ENCODE measurements around the gene PKP3.

PKP3 gene

DNA sequence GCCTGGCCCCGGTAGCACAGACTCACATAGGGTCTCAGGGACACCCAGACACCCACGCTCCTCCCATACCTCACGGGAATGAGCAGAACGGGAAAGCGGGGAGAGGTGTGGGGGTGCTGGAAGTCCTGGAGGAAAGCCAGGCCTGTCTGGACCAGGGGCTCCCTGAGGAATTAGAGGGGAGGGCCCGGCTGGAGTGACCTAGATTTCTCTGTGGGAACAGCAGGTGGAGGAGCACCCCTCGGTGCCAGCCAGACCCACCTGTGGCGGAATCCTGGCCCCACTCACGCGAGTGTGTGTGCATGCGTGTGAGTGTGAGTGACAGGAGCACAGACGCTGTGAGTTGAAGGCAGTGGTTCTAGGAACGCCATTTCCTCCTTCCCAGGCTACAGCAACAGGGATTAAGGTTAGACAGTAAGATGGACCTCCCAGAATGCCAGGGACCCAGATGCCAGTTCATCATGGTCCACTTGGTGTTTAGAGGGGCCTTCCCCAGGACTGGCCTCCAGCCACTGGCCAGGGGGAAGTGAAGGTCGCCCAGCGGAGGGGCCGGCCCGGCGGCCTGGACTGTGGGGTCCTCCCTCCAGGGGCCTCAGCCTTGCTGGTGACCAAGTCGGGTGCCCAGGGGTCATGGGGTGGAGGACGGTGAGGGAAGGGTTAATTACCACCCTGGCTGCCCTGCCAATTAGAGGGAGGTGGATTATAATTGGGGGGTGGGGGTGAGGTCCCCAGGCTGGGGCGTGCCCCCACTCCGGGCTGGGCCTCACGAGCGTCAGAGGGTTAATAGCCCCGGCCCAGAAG, 1.0 kb downstream of the PKP3 start:
- Histone ChIP-seq H3K27ac (no peak overlapping the region), H3K4me3 (no peak overlapping the region)
- no peak for DNase-seq (ENCODE audit: low spot score)
- TF ChIP-seq, protein P1, sequence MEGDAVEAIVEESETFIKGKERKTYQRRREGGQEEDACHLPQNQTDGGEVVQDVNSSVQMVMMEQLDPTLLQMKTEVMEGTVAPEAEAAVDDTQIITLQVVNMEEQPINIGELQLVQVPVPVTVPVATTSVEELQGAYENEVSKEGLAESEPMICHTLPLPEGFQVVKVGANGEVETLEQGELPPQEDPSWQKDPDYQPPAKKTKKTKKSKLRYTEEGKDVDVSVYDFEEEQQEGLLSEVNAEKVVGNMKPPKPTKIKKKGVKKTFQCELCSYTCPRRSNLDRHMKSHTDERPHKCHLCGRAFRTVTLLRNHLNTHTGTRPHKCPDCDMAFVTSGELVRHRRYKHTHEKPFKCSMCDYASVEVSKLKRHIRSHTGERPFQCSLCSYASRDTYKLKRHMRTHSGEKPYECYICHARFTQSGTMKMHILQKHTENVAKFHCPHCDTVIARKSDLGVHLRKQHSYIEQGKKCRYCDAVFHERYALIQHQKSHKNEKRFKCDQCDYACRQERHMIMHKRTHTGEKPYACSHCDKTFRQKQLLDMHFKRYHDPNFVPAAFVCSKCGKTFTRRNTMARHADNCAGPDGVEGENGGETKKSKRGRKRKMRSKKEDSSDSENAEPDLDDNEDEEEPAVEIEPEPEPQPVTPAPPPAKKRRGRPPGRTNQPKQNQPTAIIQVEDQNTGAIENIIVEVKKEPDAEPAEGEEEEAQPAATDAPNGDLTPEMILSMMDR (IDR thresholded peaks at IDR 0.05), result no peak

DNA sequence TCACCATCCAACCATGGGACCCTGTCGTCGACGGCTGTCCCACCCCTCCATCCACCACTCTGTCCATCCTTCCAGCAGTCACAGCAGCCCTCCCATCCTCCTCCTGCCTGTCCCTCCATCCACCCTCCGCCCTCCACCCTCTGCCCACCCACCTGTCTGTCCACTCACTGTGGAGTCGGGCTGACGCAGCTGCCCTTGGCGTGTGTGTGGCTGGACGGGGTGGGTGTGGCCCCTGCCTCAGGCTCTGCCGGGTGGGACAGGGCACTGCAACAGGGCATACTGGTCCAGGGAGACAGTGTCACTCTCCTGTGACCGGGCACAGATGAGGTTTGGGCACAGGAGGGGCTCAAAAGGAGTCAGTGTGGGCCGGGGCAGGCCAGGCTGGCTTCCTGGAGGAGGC, 1.9 kb downstream of the PKP3 start:
- no peak for DNase-seq (ENCODE audit: low spot score)
- TF ChIP-seq, protein P1 (IDR thresholded peaks at IDR 0.05), result no peak
- H3K27ac ChIP-seq, result no peak overlapping the region
- H3K4me3 ChIP-seq, result no peak overlapping the region

DNA sequence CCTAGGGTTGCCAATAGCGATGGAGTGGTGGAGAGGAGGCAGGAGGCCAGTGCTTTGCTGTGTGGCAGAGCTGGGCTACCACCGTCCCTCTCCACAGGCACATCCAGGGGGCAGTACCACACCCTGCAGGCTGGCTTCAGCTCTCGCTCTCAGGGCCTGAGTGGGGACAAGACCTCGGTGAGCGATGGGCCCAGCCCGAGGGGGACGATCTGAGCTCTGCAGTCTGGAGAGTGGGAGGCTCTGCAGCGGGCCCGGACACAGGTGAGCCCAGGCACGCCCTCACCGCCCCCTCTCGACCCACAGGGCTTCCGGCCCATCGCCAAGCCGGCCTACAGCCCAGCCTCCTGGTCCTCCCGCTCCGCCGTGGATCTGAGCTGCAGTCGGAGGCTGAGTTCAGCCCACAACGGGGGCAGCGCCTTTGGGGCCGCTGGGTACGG, 2.5 kb downstream of the PKP3 start:
- TF ChIP-seq, protein P1 (IDR thresholded peaks at IDR 0.05), result no peak
- Histone ChIP-seq H3K27ac (no peak overlapping the region), H3K4me3 (peak overlapping the region; percentile 67)
- no peak for DNase-seq (ENCODE audit: low spot score)

DNA sequence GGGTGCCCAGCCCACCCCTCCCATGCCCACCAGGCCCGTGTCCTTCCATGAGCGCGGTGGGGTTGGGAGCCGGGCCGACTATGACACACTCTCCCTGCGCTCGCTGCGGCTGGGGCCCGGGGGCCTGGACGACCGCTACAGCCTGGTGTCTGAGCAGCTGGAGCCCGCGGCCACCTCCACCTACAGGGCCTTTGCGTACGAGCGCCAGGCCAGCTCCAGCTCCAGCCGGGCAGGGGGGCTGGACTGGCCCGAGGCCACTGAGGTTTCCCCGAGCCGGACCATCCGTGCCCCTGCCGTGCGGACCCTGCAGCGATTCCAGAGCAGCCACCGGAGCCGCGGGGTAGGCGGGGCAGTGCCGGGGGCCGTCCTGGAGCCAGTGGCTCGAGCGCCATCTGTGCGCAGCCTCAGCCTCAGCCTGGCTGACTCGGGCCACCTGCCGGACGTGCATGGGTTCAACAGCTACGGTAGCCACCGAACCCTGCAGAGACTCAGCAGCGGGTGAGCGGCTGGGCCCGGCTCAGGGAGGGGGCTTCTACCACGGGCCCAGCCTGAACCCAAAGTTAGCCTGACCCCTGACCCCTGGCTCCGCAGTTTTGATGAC, 3.0 kb downstream of the PKP3 start:
- H3K4me3 ChIP-seq, result peak overlapping the region; percentile 67
- no peak for DNase-seq (ENCODE audit: low spot score)
- TF ChIP-seq, protein P1 (IDR thresholded peaks at IDR 0.05), result peak; percentile 36
- no peak overlapping the region for H3K27ac ChIP-seq

DNA sequence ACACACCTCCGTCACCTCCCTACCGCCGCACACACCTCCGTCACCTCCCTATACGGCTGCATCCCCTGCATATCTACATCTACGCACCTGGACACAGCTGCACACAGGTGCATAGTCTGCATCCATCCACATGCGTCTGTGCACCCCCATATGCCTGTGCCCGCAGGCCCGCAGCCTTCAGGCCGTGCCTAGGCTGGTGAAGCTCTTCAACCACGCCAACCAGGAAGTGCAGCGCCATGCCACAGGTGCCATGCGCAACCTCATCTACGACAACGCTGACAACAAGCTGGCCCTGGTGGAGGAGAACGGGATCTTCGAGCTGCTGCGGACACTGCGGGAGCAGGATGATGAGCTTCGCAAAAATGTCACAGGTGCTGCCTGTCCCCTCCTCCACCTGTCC, 4.8 kb downstream of the PKP3 start:
- TF ChIP-seq, protein P1 (IDR thresholded peaks at IDR 0.05), result no peak
- DNase-seq (ENCODE audit: low spot score), result no peak
- Histone ChIP-seq H3K4me3 (no peak overlapping the region), H3K27ac (no peak overlapping the region)

DNA sequence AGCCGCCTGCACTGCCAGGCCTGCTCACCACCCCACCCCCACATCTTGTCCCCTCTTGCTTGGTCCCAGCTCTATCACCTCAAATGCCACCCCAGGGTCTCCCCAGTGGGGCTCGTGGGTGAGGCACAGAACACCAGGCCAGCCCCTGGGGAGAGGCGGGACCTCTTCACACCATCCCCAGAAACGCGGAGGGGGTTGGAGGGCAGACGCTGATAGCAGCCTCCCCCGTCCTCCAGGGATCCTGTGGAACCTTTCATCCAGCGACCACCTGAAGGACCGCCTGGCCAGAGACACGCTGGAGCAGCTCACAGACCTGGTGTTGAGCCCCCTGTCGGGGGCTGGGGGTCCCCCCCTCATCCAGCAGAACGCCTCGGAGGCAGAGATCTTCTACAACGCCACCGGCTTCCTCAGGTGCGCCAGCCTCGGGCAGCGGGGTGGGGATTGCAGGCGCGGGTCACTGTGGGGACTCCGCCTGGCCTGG, 5.8 kb downstream of the PKP3 start:
- H3K4me3 ChIP-seq, result no peak overlapping the region
- no peak for DNase-seq (ENCODE audit: low spot score)
- no peak overlapping the region for H3K27ac ChIP-seq
- TF ChIP-seq, protein P1 (IDR thresholded peaks at IDR 0.05), result no peak
